Skin of body (tissue), 2 donors: ENCODE measurements around the gene NR0B1. TPM values are rescaled to one million over a fixed set of nuclear protein-coding genes. Genes with fewer than 3 reads are reported as not detected.

ENCODE experiments used
- DNase-seq: peaks from one replicate; lab custom pipeline; 2025; lab: John Stamatoyannopoulos, UW
- total RNA-seq: library from RNA; depleted of rRNA; stranded (reverse); fragments of >200 nt; gene quantifications from one replicate; pipeline ENCODE4 v1.2.3, GENCODE V29; 2014

The NR0B1 gene, protein sequence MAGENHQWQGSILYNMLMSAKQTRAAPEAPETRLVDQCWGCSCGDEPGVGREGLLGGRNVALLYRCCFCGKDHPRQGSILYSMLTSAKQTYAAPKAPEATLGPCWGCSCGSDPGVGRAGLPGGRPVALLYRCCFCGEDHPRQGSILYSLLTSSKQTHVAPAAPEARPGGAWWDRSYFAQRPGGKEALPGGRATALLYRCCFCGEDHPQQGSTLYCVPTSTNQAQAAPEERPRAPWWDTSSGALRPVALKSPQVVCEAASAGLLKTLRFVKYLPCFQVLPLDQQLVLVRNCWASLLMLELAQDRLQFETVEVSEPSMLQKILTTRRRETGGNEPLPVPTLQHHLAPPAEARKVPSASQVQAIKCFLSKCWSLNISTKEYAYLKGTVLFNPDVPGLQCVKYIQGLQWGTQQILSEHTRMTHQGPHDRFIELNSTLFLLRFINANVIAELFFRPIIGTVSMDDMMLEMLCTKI
- total RNA-seq: not detected

DNA sequence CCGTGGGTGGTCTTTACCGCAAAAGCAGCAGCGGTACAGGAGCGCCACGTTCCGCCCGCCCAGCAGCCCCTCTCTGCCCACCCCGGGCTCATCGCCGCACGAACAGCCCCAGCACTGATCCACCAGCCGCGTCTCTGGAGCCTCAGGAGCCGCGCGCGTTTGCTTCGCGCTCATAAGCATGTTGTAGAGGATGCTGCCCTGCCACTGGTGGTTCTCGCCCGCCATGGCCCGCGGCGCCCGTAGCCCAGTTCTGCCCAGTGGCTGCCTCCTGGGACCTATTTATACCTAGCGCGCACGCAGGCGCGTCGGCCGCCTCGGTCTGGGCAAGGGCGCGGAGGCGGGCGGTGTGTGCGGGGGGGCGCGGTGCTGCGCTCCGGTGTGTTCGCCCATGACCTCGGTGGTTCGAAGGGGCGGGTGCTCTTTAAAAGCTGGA lies at the start of gene NR0B1:
Gene NR0B1 (minus strand): TSS at position 252 of the 433 bp plus-strand sequence. CDS start 27 bp downstream, at position 225.
- no peak for DNase-seq

DNA sequence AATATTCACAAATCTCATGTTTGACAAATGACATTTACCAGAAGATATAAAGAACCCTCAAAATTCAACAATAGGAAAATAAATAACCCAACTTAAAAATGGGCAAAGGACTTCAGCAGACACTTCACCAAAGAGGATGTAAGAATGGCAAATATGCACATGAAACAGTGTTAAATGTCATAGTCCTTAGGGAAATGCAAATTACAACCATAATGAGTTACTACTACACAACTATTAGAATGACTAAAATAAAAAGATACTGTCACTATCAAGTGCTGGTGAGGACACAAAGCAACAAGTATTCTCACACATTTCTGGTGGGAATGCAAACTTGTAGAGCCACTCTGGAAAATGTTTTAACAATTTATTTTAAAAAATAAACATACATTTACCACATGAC lies 40.8 kb upstream of the NR0B1 start:
- no peak for DNase-seq

DNA sequence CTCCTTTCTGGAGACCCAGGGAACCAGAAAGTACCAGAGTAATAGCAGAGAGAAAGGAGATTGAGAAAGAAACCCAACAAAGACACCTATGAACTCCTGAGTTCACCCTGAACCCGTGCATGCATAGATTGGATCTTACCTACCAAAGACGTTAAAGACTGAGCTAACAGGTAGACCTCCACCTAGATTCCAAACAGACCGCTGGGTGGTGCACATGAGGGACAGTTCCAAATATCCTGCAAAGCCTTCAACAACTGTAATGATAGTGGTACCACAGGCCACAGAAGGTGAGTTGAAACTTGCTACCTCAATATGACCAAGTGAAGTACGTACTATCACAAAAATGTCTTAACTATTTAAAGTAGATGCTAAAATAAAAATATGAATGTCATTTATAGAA lies 34.0 kb upstream of the NR0B1 start:
- no peak for DNase-seq

DNA sequence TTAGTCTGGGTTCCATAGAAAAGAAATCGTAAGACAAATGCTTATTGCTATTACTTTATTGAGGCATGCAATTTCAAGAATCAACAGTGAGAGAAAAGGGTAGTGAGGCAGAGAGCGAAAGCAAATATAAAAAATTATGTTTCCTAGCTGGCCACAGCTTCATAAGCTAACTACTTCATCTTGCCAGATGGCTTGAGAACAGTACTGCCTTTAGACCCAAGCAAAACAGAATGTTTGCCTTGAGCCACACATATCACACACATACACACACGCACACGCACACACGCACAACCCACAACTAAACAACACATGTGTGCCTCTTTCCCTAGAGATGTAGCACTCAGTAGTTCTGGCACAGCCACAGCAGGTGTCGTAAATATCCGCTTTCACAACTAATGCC lies 31.6 kb upstream of the NR0B1 start:
- no peak for DNase-seq

DNA sequence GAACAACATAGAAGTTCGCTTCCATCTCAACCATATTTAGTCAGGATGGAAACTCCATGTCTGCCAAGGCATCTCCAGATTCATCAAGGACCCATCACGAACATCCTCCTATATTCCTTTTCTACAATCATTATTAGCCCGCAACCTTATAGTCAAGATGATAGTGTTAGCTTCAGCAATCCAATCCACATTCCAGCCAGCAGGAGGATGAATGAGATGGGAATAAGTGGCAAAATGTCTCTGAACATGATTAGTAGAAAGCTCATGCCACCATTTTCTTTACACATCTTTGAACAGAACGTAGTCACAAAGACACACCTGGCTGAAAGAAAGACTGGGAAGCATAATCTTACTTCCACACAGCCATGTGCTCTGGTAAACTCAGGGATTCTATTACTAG lies 18.6 kb upstream of the NR0B1 start:
- no peak for DNase-seq

DNA sequence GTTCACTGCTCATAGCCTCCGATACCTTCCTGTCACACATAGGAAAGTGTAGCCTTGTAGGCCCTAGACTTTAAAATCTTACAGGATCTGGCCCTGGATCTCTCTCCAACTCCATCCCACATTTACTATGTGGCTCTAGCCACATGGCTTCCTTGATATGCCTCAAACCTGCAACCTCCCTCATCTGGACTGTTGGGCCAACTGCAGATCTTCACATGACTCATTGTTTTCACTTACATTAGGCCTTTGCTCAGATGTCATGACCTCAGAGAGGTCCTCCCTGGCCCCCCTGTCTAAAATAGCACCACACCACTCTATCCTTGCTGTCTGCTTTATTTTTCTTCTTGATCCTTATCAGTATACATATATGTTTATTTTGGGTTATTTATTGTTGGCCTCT lies 8.1 kb upstream of the NR0B1 start:
- no peak for DNase-seq

DNA sequence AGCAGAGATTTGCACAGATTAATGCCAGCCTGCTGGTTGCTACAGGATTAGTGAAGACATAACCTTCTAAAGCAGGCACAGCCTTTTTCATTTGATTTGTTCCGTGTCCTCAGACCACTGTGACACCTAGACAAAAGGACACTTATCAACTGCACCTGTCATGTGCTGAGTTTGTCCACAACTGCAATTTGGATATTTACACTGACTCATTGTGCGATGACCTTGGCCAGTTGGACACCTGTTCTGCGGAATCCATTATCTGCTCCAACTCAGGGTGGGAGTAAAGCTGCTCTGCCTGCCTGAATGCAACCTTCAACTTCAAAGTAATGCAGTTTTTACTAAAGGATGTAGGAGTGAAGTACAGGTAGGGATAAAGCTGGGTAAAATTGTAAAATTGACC lies 4.1 kb upstream of the NR0B1 start:
- DNase-seq: no peak

DNA sequence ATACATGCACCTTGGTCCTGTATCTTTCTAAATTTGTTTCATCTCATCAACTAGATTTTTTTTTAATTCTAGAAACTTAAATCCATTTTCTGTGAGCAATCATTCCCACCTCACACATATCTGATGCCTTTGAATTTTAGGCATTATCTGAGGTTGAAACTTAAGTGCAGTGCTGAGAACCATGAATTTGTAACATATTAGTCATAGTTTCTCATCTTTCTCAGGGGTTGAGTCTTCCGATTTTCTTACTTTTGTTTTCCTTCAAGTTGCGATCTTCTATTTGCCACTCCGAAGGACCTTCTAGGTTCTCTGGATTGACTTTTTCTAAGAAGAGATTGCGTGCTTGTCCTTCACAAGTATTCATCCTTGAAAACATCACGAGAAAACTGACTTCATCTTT lies 3.7 kb upstream of the NR0B1 start:
- DNase-seq: no peak

DNA sequence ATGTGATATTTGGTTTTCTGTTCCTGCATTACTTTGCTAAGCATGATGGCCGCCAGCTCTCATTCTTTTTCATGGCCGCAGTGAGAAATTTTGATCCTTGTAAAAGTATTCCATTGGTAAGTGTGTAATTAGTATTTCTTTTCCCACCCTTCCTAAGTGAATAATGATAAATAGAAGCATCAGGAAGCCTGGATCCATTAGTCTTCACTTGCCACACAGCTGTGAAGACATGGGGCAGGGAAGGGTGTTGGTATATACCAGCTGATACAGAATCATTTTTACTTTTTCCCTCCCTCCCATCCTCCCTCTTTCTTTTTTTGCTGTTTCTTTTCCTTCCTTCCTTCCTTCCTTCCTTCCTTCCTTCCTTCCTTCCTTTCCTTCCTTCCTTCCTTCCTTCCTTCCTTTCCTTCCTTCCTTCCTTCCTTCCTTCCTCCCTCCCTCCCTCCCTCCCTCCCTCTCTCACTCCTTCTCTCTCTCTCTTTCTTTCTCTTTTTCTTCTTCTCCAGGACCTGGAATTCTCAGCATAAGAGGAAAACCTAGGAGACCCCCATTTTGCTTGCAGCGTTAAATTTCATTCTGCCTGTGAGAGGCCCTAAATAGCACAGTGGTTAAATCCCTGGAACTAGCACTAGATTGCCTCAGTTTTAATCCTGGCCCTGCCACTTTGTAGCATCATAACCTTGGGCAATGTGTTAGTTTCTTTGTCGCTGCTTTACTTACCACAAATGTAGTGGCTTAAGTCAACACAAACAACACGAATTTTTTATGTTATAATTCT lies 1.4 kb upstream of the NR0B1 start:
- DNase-seq: no peak

DNA sequence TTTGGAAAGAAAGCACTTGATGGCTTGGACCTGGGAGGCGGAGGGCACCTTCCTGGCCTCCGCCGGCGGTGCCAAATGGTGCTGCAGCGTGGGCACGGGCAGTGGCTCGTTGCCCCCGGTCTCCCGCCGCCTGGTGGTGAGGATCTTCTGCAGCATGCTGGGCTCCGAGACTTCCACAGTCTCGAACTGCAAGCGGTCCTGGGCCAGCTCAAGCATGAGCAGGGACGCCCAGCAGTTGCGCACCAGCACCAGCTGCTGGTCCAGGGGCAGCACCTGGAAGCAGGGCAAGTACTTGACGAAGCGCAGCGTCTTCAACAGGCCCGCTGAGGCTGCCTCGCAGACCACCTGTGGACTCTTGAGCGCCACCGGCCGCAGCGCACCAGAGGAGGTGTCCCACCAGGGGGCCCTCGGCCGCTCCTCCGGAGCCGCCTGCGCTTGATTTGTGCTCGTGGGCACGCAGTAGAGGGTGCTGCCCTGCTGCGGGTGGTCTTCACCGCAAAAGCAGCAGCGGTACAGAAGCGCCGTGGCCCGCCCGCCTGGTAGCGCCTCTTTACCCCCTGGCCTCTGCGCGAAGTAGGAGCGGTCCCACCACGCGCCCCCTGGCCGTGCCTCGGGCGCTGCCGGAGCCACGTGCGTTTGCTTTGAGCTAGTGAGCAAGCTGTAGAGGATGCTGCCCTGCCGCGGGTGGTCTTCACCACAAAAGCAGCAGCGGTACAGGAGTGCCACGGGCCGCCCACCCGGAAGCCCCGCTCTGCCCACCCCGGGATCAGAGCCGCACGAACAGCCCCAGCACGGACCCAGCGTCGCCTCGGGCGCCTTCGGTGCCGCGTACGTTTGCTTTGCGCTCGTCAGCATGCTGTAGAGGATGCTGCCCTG lies 689 bp downstream of the NR0B1 start:
- no peak for DNase-seq

DNA sequence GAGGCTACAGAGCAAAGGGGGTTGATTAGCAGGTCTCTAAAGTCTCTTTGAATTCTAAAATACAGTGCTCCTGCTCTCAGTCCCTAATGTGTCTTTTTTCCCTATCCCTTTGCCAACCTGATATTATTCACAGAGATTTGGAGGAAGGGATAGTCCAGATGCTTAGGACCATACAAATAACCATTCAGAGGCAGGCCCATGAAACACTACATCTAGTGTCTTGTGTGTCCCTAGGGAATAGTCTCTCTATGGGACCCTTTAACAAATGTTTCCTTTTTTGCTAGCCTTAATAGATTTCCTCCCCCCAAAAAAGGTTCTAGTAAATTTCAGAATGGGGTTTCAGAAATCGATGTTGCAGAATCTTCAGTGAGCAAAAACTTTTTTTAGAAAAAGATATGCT lies 1.7 kb downstream of the NR0B1 start:
- DNase-seq: no peak

DNA sequence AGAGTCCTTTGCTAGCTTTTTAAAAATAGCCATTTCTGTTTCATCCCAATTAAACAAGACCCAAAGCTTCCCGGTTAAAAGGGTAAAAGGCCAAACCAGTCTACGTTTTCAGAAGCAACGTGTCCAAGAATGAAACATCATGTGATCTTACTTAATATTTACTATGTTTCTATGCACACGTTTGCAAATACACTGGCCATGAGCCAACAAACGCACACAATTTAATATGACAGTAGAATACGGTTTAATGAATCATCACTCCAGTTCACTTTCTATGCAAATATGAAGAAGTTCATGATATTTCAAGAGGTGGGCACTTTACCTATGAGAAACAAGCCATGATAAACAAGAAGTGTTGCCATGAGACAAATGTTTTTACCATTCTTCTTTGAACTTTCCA lies 4.3 kb downstream of the NR0B1 start:
- no peak for DNase-seq

DNA sequence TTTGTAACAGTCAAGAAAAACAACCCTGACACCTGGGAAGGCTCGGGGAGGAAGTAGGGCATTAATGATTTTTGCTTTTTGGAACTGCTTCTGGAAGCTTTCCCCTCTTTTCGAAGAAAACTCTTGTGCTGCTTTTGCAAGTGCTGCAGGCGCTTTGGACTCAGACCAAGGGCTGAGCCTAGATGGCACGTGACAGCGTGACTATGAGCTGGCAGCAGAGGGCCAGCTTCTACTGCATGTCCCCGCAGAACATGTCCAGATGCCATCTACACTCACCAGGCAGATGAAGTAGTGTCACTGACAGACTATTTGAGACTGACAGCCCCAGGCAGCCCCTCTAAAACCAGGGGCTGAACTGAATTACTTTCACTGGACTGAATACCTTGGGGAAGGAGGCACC lies 6.2 kb downstream of the NR0B1 start:
- no peak for DNase-seq

DNA sequence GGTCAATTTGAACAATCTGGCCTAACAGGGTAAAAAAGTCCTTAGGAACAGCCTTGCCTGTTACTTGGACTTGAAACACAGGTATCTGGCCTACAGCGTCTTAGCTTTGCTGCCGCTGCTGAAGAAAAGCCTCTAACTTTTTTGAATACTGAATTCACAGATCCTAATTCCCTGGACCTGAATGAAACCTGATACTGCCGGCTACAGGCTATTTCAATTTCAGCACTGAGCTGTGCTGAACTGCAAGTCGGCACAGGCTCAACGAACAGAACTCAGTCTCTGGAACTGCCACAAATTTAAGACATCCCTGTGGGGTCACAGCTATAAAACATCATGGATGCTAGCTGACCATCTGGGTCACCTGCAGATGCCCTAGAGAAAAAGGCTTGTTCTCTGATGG lies 7.2 kb downstream of the NR0B1 start:
- DNase-seq: no peak

DNA sequence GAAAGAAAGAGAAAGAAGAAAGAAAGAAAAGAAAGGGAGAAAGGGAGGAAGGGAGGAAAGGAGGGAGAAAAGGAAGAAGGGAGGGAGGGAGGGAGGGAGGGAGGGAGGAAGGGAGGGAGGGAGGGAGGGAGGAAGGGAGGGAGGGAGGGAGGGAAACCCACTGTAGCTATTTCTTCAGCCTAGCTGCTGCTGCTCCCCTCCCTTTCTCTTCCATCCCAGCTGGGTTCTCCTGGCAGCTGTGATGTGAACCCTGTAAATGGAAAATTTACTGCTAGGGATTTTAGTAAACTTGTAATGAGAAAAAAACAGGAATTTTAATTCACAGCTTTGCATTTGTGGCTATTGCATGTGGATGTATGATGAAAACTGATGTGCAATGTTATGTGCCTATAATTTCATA lies 8.0 kb downstream of the NR0B1 start:
- DNase-seq: no peak

DNA sequence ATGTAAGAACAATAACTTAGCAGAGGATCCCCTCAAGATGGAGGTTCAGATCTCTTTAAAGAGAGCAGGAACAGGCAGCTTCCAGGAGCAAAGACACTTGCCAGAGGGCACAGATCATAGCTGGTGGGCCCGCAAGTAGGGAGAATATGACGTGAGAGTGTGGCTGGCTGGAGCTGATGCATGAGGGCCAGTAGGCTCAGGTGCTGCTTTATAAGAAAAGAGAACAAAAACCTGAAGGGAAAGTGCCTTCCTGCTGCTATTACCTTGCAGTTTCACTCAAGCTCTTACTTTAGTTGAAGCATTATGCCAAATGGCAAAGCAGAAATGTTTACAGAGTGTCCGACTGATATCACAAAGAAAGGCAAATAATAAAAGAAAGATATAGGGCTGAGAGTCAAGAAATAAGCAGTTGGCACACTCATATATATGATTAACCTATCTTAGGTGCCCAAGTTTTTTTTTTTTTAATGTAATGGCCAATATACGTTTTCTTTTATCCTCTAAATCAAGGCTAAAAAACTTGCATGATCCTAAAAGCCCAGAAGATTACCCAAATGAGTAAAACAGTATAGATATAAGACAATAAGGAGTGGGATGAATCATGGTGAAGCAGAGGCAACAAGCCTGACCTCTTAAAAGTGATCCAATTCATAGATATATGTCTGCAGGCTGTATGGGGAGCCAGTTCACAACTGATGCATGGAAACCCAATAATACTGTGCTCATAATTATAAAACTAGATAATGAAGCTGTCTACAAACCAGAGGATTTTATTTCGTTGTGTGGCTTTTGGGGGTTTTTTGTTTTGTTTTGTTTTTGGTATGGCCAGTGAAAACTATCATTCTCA lies 12.6 kb downstream of the NR0B1 start:
- no peak for DNase-seq

DNA sequence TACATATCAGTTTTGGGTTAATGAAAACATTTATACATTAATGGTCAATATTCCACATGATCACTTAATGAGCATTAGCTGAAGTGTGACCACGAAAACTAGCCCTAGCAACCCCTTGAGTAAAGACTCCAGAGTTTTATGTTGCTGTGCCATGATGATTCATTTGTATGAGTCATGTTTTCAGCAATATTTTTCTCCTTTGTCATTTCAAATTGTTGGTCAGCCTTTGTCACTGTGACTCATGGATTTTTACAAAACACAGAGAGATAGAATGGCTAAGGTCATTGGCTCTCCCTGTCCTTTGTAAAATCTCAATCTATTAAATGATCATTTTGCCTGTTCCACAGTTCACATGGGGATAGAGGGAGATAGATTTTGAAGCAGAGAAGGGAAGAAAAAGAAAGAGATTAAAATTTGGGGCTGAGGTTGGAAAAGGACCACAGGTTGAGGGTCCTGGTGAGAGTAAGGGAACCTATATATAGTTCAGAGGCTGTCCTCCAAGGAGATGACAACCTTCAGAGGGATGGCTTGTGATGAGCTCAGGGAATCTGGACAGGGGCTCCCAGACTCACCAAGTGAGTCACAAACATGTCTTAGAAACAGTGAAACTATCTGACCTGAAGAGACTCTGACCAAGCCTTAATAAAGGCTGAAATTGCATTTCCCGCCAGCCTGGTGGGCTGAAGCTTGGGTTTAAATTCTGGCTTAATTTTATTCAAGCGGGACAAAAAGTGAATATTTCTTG lies 25.6 kb downstream of the NR0B1 start:
- DNase-seq: no peak

DNA sequence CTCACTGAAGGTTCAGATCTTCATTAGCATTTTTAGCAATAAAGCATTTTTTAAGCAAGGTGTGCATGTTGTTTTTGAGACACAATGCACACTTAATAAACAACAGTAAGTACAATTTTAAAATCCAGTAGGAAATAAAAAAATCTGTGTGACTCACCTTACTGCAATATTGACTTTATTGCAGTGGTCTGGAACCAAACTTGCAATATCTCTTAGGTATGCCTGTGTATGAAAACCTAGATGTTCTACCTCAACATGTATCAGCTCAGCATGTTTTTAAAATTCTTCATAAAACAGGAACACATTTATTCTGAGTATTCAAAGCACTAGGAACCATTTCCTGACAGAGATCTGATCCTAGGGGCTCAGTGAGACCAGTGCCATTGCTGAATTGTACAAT lies 26.7 kb downstream of the NR0B1 start:
- no peak for DNase-seq

DNA sequence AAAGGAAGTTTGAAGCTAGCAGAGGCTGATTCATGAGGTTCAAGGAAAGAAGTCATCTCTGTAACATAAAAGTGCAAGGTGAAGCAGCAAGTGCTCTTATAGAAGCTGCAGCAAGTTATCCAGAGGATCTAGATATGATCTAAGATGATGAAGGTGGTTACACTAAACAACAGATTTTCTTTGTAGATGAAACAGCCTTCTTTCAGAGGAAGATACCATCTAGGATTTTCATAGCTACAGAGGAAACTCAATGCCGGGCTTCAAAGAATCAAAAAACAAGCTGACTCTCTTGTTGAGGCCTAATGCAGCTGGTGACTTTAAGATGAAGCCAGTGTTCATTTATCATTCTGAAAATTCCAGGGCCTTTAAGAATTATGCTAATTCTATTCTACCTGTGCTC lies 28.8 kb downstream of the NR0B1 start:
- DNase-seq: no peak

DNA sequence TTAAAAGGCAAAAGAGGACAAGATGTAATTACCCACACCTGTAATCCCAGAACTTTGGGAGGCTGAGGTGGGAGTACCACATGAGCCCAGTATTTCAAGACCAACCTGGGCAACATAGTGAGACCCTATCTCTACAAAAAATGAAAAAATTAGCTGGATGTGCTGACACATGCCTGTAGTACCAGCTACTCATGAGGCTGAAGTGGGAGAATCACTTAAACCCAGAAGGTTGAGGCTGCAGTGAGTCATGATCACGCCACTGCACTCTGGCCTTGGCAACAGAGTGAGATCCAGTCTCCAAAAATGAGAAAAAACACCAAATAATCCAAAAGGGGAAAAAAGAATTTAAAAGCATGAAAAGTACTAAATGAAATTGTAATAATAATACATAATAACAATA lies 30.8 kb downstream of the NR0B1 start:
- DNase-seq: no peak
